NCI-H226 (cell line): ENCODE data around the gene TTBK2.
"Not testable (repeated sequence)": the region's sequence is repeated elsewhere in the genome, so short reads cannot be mapped to it uniquely, and the experiment has no call there.

ENCODE experiments used
- DNase-seq: peaks from one replicate; pipeline ENCODE4 v3.0.0-alpha.2; 2015

Gene TTBK2

GRCh38 chr15:42920519-42921341 lies at the start of gene TTBK2:
Gene TTBK2, minus strand, starts transcription at chr15:42920778. Its CDS starts 42,161 bp downstream, at chr15:42878617.
- peak; percentile 85 for DNase-seq

- DNase-seq = no peak
Observed at GRCh38 chr15:42964476-42964875, 43.9 kb upstream of the TTBK2 start.

DNA sequence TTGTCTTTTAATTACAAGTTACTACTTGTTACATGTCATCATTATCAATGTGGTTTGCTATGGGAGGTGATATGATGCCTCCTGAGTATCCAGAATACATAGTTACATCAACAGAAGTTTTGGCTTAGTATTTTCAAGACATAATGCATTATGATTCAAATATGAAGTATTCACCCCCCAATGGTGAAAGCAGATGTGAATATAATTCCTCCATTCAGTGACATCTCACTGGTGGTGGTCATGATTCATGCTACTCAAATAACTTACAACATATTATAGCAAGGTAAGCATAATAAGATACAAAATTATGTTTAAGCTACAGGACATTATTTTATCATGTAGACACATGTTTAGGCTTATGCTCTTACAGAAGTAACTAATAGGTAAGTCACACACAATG lies 34.9 kb upstream of the TTBK2 start:
- peak; percentile 31 for DNase-seq

GRCh38 chr15:42954291-42954690 lies 33.7 kb upstream of the TTBK2 start:
- DNase-seq = no peak

- not testable (repeated sequence) for DNase-seq
Observed at GRCh38 chr15:42948898-42949297, 28.3 kb upstream of the TTBK2 start.

- no peak for DNase-seq
Observed at GRCh38 chr15:42940527-42940926, 19.9 kb upstream of the TTBK2 start.

DNA sequence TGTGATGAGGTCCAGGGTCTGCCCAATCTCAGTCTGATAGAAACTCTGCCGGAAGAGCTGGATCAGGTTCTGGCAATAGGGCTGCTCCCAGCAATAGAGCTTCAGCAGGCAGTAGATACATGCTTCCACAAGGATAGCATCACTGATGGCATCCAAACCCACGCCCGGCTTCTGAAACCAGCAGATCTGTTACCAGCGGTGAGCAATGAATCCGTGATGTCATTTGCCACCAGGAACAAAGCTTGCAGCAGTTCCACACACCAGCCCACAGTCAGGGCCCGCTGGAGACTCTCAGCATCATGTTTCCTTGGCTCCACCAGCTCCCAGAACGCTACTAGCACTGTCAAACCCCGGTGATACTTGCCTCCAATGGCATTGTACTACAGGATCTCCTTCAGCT lies 19.3 kb upstream of the TTBK2 start:
- DNase-seq = no peak

DNA sequence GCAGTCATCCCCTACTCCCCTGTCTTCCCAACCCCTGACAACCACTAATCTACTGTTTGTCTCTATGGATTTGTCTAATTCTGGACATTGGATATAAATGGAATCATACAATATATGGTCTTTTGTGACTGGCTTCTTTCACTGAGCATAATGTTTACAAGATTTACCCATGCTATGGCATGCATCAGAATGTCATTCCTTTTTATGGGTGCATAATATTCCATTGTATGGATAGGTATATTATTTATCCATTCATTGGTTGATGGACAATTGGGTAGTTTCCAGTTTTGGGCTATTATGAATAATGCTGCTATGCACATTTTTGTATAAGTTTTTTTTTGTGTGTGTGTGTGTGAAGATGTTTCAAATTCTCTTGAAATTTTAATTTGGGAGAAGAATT lies 16.6 kb upstream of the TTBK2 start:
- DNase-seq = no peak

DNA sequence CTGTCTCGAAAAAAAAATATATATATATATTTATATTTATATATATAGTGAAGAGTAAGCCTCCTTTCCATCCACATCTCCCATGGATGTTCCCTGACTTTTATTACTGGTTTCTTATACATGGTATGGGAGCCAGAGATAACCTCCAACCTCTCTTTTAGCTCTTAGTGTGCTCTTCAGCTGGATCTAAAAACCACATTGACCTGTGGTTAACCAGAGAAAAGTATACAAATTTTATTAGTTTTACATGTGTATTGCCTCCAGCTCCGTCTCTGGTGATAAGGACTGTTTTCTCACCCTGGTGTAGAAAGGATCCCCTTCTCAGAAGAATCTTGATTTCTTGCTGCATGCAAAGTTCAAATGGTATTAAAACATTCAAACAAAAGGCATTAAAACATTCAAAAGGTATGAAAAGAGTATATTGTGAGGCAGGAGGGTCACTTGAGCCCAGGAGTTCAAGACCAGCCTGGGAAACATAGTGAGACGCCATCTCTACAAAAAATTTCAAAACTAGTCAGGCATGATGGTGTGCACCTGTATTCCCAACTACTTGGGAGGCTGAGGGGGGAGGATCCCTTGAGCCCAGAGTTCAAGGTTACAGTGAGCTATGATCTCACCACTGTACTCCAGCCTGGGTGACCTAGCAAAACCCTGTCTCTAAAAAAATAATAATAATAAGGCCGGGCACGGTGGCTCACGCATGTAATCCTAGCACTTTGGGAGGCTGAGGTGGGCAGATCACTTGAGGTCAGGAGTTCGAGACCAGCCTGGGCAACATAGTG lies 13.5 kb upstream of the TTBK2 start:
- peak; percentile 33 for DNase-seq

DNA sequence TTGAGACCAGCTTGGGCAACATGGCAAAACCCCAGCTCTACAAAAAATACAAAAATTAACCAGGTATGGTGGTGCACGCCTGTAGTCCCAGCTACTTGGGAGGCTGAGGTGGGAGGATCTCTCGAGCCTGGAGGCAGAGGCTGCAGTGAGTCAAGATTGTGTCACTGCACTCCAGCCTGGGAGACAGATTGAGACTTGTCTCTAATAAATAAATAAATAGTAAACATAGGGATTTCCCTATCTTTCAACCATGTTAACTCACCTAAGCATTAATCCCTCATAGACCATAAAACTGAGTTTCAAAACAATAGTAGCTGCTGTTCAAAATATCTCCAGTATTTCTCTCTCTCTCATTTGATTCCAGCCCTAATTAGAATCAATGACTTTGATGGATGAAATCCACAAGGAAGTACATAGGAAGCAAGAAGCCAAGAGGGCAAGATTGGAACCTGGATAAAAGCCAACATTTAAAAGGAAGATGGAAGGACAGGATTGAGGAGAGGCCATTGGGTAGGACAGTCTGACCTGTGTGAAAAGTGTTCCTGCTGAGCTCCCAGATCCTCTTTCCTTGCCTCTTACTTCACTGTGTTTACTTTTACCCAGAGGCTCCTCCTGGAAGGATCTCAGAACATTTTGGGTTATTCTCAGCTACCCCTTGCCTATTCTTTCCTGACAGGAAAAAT lies 12.4 kb upstream of the TTBK2 start:
- no peak for DNase-seq

DNA sequence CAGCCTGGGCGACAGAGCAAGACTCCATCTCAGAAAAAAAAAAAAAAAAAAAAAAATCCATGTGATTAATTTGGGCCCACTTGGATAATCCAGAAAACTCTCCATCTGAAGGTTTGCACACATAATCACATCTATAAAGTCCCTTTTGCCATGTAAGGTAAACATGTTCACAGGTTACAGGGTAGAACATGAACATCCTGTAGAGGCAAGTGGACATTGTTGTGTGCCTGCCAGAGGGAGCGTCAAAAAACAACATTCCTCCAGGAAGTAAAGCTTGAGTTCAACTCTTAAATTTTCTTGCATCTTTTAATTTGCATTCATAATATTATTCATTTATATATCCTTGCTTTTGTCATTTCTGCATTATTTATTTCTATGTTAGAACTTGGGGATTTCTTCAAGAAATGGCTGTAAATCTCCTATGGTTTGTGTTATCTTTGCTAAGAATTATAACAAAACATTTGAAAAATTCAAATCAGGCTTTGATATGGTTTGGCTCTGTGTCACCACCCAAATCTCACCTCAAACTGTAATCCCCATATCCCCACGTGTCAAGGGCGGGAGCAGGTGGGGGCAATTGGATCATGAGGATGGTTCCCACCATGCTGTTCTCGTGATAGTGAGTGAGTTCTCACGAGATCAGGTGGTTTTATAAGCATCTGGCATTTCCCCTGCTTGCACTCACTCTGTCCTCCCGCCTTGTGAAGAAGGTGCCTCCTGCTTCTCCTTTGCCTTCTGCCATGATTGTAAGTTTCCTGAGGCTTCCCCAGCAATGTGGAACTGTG lies 11.3 kb upstream of the TTBK2 start:
- DNase-seq = no peak

- DNase-seq = no peak
Observed at GRCh38 chr15:42929306-42929848, 8.8 kb upstream of the TTBK2 start.

- DNase-seq = no peak
Observed at GRCh38 chr15:42921342-42921731, 759 bp upstream of the TTBK2 start.

DNA sequence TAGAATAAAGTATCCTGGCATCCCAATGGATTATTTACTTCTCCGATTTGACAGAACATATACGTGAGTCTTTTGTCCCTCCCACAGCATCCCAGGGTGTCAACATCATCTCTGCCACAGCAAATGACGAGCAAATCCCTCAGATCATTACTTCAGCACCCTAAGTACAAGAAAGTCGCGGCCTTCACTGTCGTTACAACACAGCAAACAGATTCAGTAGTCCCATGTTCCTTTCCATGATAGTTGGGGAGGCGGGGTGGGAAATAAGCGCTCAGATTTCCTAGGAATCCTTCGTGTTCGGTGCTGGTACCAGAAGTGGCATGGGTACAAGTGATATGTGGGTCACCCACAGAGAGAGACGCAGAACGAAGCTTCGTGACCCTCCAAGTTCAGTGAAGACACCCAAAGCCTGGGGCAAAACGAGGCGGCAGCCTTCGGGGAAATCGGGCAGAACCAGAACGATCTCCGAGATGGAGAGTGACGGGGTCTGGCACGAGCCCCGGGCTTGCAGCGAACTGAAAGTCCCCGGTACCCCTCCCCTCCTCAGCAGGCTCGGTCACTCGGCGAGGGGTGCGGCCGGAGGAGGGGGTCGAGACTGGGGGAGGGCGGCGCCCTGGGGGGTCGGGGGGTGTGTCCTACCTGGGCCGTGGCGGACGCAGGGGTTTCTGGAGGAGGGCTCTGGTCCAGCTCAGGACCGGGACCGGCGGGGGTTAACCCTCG lies 619 bp downstream of the TTBK2 start:
- DNase-seq = no peak

- DNase-seq = no peak
Observed at GRCh38 chr15:42919308-42919707, 1.3 kb downstream of the TTBK2 start.

DNA sequence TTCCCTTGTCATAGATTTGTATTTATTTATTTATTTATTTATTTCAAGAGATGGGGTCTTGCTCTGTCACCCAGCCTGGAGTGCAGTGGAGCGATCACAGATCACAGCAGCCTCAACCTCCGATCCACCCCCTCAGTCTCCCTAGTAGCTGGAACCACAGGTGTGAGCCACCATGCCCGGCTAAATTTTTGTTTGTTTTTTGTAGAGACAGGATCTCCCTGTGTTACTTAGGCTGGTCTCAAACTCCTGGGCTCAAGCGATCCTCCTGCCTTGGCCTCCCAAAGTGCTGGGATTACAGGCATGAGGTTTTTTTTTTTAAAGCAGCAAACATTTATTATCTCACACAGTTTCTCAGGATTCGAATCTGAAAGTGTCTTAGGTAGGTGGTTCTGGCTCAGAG lies 2.5 kb downstream of the TTBK2 start:
- no peak for DNase-seq

DNA sequence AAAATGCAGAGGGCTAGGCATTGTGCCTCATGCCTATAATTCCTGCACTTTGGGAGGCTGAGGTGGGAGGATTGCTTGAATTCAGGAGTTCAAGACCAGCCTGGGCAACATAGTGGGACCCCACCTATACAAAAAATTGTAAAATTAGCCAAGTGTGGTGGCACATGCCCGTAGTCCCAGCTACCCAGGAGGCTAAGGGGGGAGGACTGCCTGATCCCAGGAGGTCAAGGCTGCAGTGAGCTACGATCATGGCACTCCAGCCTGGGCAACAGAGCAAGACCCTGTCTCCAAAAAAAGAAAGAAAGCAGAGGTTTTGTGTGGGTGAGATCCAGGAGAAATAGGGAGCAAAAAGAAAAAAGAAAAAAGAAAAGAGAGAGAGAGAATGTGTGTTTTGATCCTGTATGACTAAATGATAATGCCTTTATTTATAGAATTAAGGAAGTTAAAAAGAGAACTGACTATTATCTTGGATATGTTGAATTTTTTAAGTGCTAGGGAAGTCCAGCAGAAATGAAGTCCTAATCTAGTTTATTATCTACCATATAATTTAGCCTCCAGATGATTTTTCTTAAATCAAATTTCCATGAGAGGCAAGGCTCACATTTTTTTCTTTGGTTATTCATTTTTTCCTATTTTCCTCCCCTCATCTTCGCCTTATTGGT lies 4.8 kb downstream of the TTBK2 start:
- DNase-seq = no peak

DNA sequence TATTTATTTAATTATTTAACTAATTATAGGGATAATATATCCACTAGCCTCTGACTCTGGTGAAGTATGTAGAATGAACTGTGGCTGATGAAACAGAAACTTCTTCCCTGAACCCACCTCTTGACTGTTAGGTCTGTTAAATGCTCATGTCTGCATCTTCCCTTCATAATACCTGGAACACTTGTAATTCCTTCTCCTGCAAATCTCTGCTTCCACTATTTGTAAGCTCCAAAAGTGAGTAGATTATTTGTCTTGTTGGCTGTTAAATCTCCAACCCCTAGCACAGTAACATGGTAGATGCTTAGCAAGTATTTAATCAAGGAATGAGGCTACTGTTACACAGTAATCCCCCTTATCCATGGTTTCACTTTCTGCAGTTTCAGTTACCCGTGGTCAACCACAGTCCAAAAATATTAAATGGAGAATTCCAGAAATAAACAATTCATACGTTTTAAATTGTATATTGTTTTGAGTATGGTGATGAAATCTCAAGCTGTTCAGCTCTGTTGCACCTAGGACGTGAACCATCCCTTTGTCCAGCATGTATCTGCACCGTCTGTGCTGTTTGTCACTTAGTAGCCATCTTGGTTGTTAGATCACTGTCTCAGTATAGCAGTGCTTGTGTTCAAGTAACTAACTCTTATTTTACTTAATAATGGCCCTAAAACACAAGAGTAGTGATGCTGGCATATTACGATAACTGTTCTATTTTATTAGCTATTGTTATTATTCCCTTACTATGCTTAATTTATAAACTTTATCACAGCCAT lies 5.7 kb downstream of the TTBK2 start:
- no peak for DNase-seq

DNA sequence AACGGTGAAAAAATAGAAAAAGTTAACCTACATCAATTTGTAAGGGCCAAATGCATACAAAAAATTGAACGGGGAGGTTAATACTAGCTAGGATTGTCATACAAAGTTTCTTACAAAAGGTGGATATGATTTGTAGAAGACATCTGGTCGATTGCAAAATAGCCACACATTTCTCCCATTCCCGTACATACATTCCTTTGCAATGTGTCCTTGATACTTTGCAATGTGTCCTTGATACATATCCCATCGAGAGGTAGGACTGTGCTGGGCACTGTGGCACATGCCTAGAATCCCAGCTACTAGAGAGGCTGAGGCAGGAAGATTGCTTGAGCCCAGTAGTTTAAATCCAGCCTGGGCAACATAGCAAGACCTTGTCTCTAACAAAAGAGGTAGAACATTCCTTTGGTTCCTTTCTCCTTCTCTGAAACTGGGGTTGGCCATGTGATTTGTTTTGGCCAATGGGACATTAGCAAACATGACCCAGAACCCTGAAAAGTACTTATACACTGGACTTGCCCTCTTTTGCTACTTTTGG lies 9.5 kb downstream of the TTBK2 start:
- DNase-seq = no peak

- DNase-seq = no peak
Observed at GRCh38 chr15:42908538-42908937, 12.0 kb downstream of the TTBK2 start.
